Sigmoid colon (tissue), 7 donors: ENCODE measurements around the gene RPS6KL1. TPM values are rescaled to one million over a fixed set of nuclear protein-coding genes. Genes with fewer than 3 reads are reported as not detected.
A peak's percentile ranks its signal among the peaks of the same experiment; 100 is the strongest.

ENCODE experiments used
- DNase-seq: peaks from one replicate; pipeline ENCODE4 v3.0.0-alpha.2; 2019
- H3K27ac ChIP-seq, 4 donors: fragments of 200-600 bp; sonication (generic); one replicate each; pipeline ENCODE4 v1.5.1; 2016 to 2019; ENCODE audit warnings: mild to moderate bottlenecking in 1 of 4
- H3K27me3 ChIP-seq, 3 donors: fragments of 200-600 bp; sonication (generic); one replicate each; pipeline ENCODE4 v1.5.1; 2019; ENCODE audit warnings: mild to moderate bottlenecking in 1 of 3
- H3K36me3 ChIP-seq, 4 donors: fragments of 200-600 bp; sonication (generic); one replicate each; pipeline ENCODE4 v1.5.1; 2016 to 2019
- H3K4me1 ChIP-seq, 4 donors: fragments of 200-600 bp; sonication (generic); one replicate each; pipeline ENCODE4 v1.5.1; 2017 to 2019
- H3K4me3 ChIP-seq, 4 donors: fragments of 200-600 bp; sonication (generic); one replicate each; pipeline ENCODE4 v1.5.1; 2017 to 2019; ENCODE audit warnings: mild to moderate bottlenecking in 2 of 4, moderate library complexity in 1 of 4
- H3K9me3 ChIP-seq, 4 donors: fragments of 200-600 bp in 3 of 4; sonication (generic) in 3 of 4; one replicate each; pipeline versions ENCODE4 v1.5.1 to v1.6.1; 2013 to 2019
- EP300 ChIP-seq, 4 donors: sonication (generic); formaldehyde crosslinking; IDR thresholded peaks; one replicate each; pipeline ENCODE4 v1.6.1; 2017; ENCODE audit warnings: antibody characterized with exemption in 4 of 4
- POLR2A ChIP-seq, 2 donors: fragments of 450-650 bp; IDR thresholded peaks; one replicate each; pipeline ENCODE4 v1.6.1; 2016; ENCODE audit warnings: antibody characterized with exemption in 2 of 2, mild to moderate bottlenecking in 2 of 2, moderate library complexity in 2 of 2
- POLR2AphosphoS5 ChIP-seq, 4 donors: sonication (generic); formaldehyde crosslinking; IDR thresholded peaks; one replicate each; pipeline ENCODE4 v1.6.1; 2017; ENCODE audit warnings: antibody characterized with exemption in 4 of 4
- WGBS, 2 donors: extraction: QIAGEN DNeasy Blood & Tissue Kit; methylation state at CpG; one replicate each; pipeline ENCODE4 v1.1.7; 2013; 5-methylcytosine and 5-hydroxymethylcytosine counted together
- intact Hi-C: fragments of 100-400 bp; cut with DNase I; formaldehyde crosslinking; loops from one replicate; pipeline ENCODE4 v1.15.1; 2023
- polyA plus RNA-seq, 3 donors: library from polyadenylated mRNA; stranded (reverse); fragments of 200-250 nt; gene quantifications; one replicate each; pipeline ENCODE4 v1.2.3, GENCODE V29; 2013
- total RNA-seq, 4 donors: library from RNA; depleted of rRNA; stranded (reverse); fragments of >200 nt; gene quantifications; one replicate each; pipeline ENCODE4 v1.1.0, GENCODE V29; 2016
- TF ChIP-seq, protein P1 (sequence below), 4 experiments: fragments of 450-650 bp in 3 of 4; fragments of 200-600 bp in 1 of 4; IDR thresholded peaks; one replicate each; pipeline ENCODE4 v1.5.1; 2016 to 2019; ENCODE audit warnings: antibody characterized with exemption in 4 of 4, mild to moderate bottlenecking in 3 of 4, moderate library complexity in 2 of 4
- donor health status: healthy with polysubstance abuse.
- donor health status: Bipolar disorder and iron deficiency.
- donor health status: healthy.

The RPS6KL1 gene
- total and polyA plus RNA-seq, 7 donors, result 1.8 to 11.1 (median 4.6) TPM

DNA sequence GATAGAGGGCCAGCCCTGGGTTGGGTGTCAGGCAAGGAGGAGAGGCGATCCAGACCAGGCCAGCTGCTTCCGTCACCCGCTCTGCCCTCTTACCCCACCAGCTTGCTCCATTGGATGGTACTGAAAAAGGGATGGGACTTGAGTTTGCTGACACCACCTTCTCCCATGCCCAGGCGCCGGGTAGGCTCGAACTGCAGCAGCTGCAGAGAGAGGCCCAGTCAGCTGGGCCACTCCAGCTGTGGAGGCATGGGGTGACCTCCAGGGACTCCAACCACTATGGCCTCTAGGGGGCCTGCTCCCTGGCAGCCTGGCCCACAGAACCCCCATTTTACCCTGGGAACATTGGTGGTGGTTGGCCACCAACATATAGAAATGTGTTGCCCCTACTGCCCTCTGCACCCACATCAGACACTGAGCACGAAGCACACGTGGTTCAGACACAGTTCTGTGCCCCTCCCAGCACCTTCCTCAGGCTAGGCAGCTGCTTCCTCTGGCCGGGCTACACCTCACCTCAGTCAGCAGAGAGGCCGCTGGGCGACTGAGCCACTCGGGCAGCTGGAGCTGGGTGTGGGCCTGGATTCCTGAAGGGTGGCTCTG is 16.0 kb downstream of the RPS6KL1 start:
- intact Hi-C loops, result no loop called here
- Histone ChIP-seq H3K36me3 (peaks cover 10 to 28% (median 14%) of the 10 kb centered on the region in 4 donors), H3K27ac (no peak overlapping the region), H3K9me3 (no peaks in the 10 kb centered on the region), H3K27me3 (no peaks in the 10 kb centered on the region), H3K4me1 (peaks cover 0 to 26% (median 22%) of the 10 kb centered on the region in 4 donors), H3K4me3 (no peak overlapping the region)
- TF ChIP-seq, protein P1, sequence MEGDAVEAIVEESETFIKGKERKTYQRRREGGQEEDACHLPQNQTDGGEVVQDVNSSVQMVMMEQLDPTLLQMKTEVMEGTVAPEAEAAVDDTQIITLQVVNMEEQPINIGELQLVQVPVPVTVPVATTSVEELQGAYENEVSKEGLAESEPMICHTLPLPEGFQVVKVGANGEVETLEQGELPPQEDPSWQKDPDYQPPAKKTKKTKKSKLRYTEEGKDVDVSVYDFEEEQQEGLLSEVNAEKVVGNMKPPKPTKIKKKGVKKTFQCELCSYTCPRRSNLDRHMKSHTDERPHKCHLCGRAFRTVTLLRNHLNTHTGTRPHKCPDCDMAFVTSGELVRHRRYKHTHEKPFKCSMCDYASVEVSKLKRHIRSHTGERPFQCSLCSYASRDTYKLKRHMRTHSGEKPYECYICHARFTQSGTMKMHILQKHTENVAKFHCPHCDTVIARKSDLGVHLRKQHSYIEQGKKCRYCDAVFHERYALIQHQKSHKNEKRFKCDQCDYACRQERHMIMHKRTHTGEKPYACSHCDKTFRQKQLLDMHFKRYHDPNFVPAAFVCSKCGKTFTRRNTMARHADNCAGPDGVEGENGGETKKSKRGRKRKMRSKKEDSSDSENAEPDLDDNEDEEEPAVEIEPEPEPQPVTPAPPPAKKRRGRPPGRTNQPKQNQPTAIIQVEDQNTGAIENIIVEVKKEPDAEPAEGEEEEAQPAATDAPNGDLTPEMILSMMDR (IDR thresholded peaks at IDR 0.05), result no peak
- no peak for TF ChIP-seq POLR2A (IDR thresholded peaks at IDR 0.05)
- TF ChIP-seq EP300 (IDR thresholded peaks at IDR 0.05), result no peak
- no peak for TF ChIP-seq POLR2AphosphoS5 (IDR thresholded peaks at IDR 0.05)
- WGBS, 2 donors, result 50 to 65% methylated on average over 12 of the region's 12 CpGs
- no peak for DNase-seq

DNA sequence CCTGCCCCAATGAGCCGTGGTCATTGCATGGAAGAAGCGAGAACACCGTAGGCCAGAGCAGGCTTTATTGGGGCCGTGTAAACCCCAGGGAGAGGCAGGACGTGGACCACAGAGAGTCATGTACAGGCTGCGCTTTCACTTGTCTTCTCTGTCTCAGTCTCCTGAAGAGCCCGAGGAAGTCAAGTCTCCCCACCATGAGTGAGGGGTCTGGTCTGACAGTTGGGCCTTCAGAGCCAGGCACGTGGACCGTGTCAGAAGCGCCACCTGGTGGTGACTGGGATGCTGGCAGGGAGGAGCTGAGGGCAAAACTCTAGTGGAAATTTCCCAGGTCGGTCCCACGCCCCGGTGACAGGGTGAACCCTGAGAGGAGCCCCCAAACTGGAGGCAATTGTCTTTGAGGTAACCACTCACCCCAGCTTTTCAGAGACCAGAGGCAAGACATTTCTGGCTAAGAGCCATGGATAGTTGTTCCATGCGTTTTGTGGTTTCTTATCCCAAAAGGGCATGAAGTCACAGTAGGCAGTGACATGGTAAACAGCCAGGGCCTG is 17.4 kb downstream of the RPS6KL1 start:
- 44 to 48% methylated on average over 14 of the region's 14 CpGs for WGBS, 2 donors
- peaks cover 22 to 41% (median 28%) of the 10 kb centered on the region in 4 donors for H3K36me3 ChIP-seq
- no peaks in the 10 kb centered on the region for H3K27me3 ChIP-seq
- TF ChIP-seq POLR2AphosphoS5 (IDR thresholded peaks at IDR 0.05) (peak in 1 of 4 donors; percentile 42), POLR2A (IDR thresholded peaks at IDR 0.05) (no peak)
- TF ChIP-seq, protein P1 (IDR thresholded peaks at IDR 0.05), result peak; percentile 84 to 89 (median 87)
- H3K4me3 ChIP-seq, result no peak overlapping the region
- H3K27ac ChIP-seq, result peak overlapping the region in 3 of 4 donors; percentile 15 to 44 (median 27)
- peaks cover 0 to 26% (median 22%) of the 10 kb centered on the region in 4 donors for H3K4me1 ChIP-seq
- intact Hi-C loops, result loop anchor here (1.0 kb wide), 1 partner anchor 44 kb away; no protein-coding TSS in a partner anchor
- H3K9me3 ChIP-seq, result no peaks in the 10 kb centered on the region
- peak; percentile 87 for DNase-seq

DNA sequence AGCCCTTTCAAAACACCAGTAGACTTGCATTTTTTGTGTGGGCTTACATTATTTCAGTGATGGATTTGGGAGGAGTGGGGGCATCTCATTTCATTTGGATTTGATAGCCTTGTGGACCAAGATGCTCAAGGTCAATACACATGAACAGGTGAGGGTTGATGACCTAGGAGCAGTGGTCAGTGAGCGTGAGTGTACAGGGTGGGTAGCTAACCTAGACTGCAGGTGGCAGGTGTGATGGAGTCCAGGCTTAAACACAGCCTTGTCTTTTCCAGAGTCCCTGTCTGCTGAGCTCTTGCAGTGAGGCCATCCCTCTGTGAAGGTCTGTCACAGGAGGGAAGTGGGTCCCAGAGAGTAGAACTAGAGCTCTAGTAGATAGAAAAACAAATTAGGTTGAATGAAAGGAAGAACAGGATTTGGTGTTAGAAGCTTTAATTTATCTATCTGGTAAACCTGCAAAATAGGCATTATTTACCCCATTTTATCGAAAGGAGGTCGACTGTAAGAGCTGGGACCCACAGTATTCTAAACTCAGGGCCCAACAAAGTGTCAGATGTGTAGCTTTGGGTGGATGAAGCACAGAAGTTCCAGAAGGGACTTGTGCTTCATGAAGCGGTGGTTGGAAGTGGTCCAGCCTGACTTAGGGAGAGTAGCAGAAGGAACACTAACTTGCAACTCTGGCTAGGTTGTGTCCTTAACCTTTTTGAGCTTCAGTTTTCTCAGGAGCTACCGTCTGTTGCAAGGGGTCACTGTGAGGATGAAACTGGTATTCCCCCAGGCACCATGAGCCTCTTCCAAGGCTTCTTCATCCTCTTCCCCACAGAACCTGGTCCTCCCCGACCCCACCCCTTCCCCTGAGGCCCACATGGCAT is 18.2 kb downstream of the RPS6KL1 start:
- 88 to 89% methylated on average over 6 of the region's 6 CpGs for WGBS, 2 donors
- Histone ChIP-seq H3K4me3 (no peak overlapping the region), H3K9me3 (no peaks in the 10 kb centered on the region), H3K36me3 (peaks cover 30 to 49% (median 33%) of the 10 kb centered on the region in 4 donors), H3K27me3 (no peaks in the 10 kb centered on the region), H3K4me1 (peaks cover 0 to 26% (median 22%) of the 10 kb centered on the region in 4 donors), H3K27ac (peak overlapping the region in 3 of 4 donors; percentile 15 to 44 (median 27))
- intact Hi-C loops, result loop anchor here (1.0 kb wide), 1 partner anchor 44 kb away; no protein-coding TSS in a partner anchor
- DNase-seq, result no peak
- TF ChIP-seq, protein P1 (IDR thresholded peaks at IDR 0.05), result no peak

DNA sequence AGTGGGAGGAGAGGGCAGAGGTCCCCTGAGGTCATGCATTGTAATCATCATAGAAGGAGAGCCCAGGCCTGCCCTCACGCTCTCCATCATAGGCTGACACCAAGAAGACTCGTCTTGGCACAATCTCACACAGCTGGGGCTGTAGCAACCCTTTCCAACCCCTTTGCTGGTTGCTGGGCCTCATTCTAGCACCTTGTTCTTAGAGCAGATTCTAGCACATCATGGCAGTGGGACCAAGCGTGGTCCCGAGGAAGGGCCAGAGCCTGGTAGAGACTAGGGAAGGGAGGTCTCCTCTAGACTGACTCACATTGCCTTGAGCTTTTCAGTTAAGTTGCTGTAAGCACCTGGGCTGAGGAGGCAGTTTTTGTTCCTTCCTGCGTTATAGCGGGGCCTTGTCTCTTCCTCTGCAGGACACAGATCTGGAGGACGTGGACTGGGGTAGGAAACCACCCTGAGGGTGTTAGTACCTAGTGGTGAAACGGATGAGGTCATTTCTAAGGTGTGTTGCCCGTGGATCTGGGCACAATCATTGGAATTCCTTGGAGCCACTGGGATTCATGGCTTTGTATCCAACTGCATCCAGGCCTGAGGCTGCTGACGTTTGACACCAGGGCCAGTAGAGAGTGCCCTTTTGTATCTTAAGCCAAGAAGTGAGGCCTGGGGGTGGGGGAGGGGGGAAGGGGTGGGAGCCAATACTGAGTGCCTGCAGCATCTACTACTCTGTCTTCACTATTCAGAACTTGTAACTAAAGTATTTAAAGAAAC is 19.9 kb downstream of the RPS6KL1 start:
- Histone ChIP-seq H3K4me1 (peaks cover 0 to 24% (median 19%) of the 10 kb centered on the region in 4 donors), H3K27me3 (no peaks in the 10 kb centered on the region), H3K36me3 (peaks cover 40 to 67% (median 51%) of the 10 kb centered on the region in 4 donors), H3K4me3 (no peak overlapping the region), H3K9me3 (no peaks in the 10 kb centered on the region), H3K27ac (no peak overlapping the region)
- 76 to 78% methylated on average over 10 of the region's 10 CpGs for WGBS, 2 donors
- TF ChIP-seq POLR2AphosphoS5 (IDR thresholded peaks at IDR 0.05) (no peak), POLR2A (IDR thresholded peaks at IDR 0.05) (no peak), EP300 (IDR thresholded peaks at IDR 0.05) (no peak)
- TF ChIP-seq, protein P1 (IDR thresholded peaks at IDR 0.05), result no peak
- no peak for DNase-seq
- intact Hi-C loops, result no loop called here
